ENCODE data around the gene DNAH1. TPM values are rescaled to one million over a fixed set of nuclear protein-coding genes. Genes with fewer than 3 reads are reported as not detected.

DNAH1 gene
- total and polyA plus RNA-seq, 2 donors (not counting 1 experiment from before 2014, with no cell fraction given): 47.2 to 59.2 TPM

- DNase-seq: no peak
- Histone ChIP-seq H3K79me2 (ENCODE audit: control insufficient read depth, insufficient read depth, low read length) (peaks cover 18% of the 10 kb centered on the region), H3K9ac (ENCODE audit: low read length) (no peak overlapping the region), H3K27ac (ENCODE audit: low read length in 2 of 2) (no peak overlapping the region), H3K4me1 (ENCODE audit: control insufficient read depth in 2 of 2, insufficient read depth in 2 of 2, low read length in 2 of 2) (peaks cover 0 to 16% of the 10 kb centered on the region in 2 donors), H4K20me1 (ENCODE audit: control insufficient read depth, insufficient read depth, low read length, poor library complexity, severe bottlenecking) (peaks cover 6% of the 10 kb centered on the region), H2AFZ (ENCODE audit: insufficient read depth, low read depth, low read length, poor library complexity, severe bottlenecking) (no peak overlapping the region), H3K4me3 (ENCODE audit: control extremely low read depth in 1 of 5, extremely low read depth in 1 of 5, insufficient read depth in 1 of 5, low read depth in 2 of 5, low read length in 4 of 5) (no peak overlapping the region), H3K36me3 (replicated peaks in 1 of 2; ENCODE audit: control extremely low read depth in 1 of 2, control insufficient read depth in 1 of 2, extremely low read depth in 1 of 2, insufficient read depth in 2 of 2, low read length in 1 of 2) (peaks cover 0 to 10% of the 10 kb centered on the region in 2 experiments), H3K27me3 (replicated peaks in 1 of 4; ENCODE audit: control extremely low read depth in 1 of 4, control insufficient read depth in 3 of 4, insufficient read depth in 4 of 4, low read length in 3 of 4) (no peaks in the 10 kb centered on the region), H3K4me2 (replicated peaks; ENCODE audit: low read depth, low read length, poor library complexity, severe bottlenecking) (no peak overlapping the region), H3K9me3 (ENCODE audit: control extremely low read depth in 1 of 3, control insufficient read depth in 2 of 3, insufficient read depth in 1 of 3, low read length in 2 of 3) (no peaks in the 10 kb centered on the region)
- peak overlapping the region; percentile 50 for H3K27ac Mint-ChIP-seq
- intact Hi-C loops (cut with micrococcal nuclease): no loop called here
- no peak for ATAC-seq (ENCODE audit: low read depth)
- no peaks in the 10 kb centered on the region for H3K27me3 Mint-ChIP-seq
- ChIA-PET CTCF (interaction anchor here (0.6 to 12.8 kb wide), 4 partner anchors 10 to 78 kb away, joined by 3 to 352 read pairs (median 9); partner anchors contain the start of gene GLYCTK), POLR2A (interaction anchor here (0.6 to 1.1 kb wide), 2 partner anchors 10 to 63 kb away, joined by 3 to 6 read pairs; no protein-coding TSS in a partner anchor)
- no peak overlapping the region for H3K4me3 Mint-ChIP-seq
- WGBS (ENCODE audit: insufficient coverage): 64% methylated on average over 17 of the region's 17 CpGs
- TF ChIP-seq EZH2 (IDR thresholded peaks at IDR 0.05; ENCODE audit: borderline replicate concordance, insufficient read depth, low read depth, low read length, poor library complexity, severe bottlenecking) (no peak), CTCF (IDR thresholded peaks at IDR 0.05) (no peak)
- H3K9me3 Mint-ChIP-seq (ENCODE audit: insufficient read depth): no peaks in the 10 kb centered on the region
- peaks cover 21% of the 10 kb centered on the region for H3K4me1 Mint-ChIP-seq
These were observed 17.7 kb upstream of the DNAH1 start for GRCh38 chr3:52298149-52299098.
